ENCODE data around the gene VANGL1.

The VANGL1 gene

GRCh38 chr1:115644109-115644508 lies 2.3 kb downstream of the VANGL1 start:
- DNase-seq, result no peak

GRCh38 chr1:115647047-115647446 lies 5.3 kb downstream of the VANGL1 start:
- no peak for DNase-seq

- DNase-seq, result no peak
These were observed 5.7 kb downstream of the VANGL1 start for GRCh38 chr1:115647507-115647906.

- no peak for DNase-seq
These were observed 6.3 kb downstream of the VANGL1 start for GRCh38 chr1:115647919-115648650.

- no peak for DNase-seq
These were observed 7.2 kb downstream of the VANGL1 start for GRCh38 chr1:115648717-115649691.

GRCh38 chr1:115649964-115650363 lies 8.2 kb downstream of the VANGL1 start:
- DNase-seq, result no peak

GRCh38 chr1:115650961-115651360 lies 9.2 kb downstream of the VANGL1 start:
- DNase-seq, result no peak

- DNase-seq, result no peak
These were observed 9.6 kb downstream of the VANGL1 start for GRCh38 chr1:115651391-115651790.

GRCh38 chr1:115652236-115652788 lies 10.5 kb downstream of the VANGL1 start:
- DNase-seq, result no peak

- no peak for DNase-seq
These were observed 12.4 kb downstream of the VANGL1 start for GRCh38 chr1:115654125-115654524.

GRCh38 chr1:115654663-115655305 lies 13.0 kb downstream of the VANGL1 start:
- DNase-seq, result no peak

GRCh38 chr1:115655306-115655663 lies 13.5 kb downstream of the VANGL1 start:
- no peak for DNase-seq

GRCh38 chr1:115655916-115656315 lies 14.1 kb downstream of the VANGL1 start:
- DNase-seq, result no peak

GRCh38 chr1:115656461-115657077 lies 14.8 kb downstream of the VANGL1 start:
- no peak for DNase-seq

GRCh38 chr1:115658646-115659045 lies 16.9 kb downstream of the VANGL1 start:
- no peak for DNase-seq

GRCh38 chr1:115660151-115660550 lies 18.4 kb downstream of the VANGL1 start:
- no peak for DNase-seq

- DNase-seq, result no peak
These were observed 19.4 kb downstream of the VANGL1 start for GRCh38 chr1:115661157-115661556.

GRCh38 chr1:115665319-115666096 lies 23.7 kb downstream of the VANGL1 start:
- no peak for DNase-seq

GRCh38 chr1:115666206-115666605 lies 24.4 kb downstream of the VANGL1 start:
- DNase-seq, result no peak

GRCh38 chr1:115666702-115667101 lies 24.9 kb downstream of the VANGL1 start:
- DNase-seq, result no peak

GRCh38 chr1:115668579-115668978 lies 26.8 kb downstream of the VANGL1 start:
- no peak for DNase-seq

Measured in stimulated activated CD4-positive, alpha-beta T cell treated with anti-CD3 and anti-CD28 coated beads, Interleukin-4, amount 100 ng/mL, for 1 hour (primary cell).